Measurements from ENCODE around the gene PRC1.
A peak's percentile ranks its signal among the peaks of the same experiment; 100 is the strongest.

DNA sequence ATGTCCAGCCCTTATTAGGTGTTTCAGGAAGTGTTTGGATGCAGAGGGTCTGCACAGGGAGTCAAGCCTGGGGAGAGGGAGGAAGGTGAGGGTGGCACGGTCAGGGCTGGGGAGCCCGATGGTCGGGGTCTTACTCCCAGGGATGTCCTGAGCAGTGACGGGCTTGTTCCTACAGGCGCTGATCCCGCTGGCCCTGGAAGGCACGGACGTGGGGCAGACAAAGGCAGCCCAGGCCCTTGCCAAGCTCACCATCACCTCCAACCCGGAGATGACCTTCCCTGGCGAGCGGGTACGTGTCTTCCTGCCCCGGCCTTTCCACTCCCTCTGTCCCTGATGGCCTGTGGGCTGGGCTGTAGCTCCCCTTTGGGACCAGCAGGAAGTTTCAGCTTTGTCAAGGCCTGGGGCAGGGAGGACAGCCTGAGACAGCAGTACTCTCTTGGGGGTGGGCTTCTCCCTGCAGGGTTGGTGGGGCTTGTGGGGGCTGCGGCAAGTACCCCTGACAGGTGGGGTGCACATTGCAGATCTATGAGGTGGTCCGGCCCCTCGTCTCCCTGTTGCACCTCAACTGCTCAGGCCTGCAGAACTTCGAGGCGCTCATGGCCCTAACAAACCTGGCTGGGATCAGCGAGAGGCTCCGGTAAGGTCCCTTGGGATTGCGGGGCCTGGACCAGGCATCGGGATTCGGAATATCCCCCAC lies 44.2 kb downstream of the PRC1 start:
- TF ChIP-seq, protein P1, sequence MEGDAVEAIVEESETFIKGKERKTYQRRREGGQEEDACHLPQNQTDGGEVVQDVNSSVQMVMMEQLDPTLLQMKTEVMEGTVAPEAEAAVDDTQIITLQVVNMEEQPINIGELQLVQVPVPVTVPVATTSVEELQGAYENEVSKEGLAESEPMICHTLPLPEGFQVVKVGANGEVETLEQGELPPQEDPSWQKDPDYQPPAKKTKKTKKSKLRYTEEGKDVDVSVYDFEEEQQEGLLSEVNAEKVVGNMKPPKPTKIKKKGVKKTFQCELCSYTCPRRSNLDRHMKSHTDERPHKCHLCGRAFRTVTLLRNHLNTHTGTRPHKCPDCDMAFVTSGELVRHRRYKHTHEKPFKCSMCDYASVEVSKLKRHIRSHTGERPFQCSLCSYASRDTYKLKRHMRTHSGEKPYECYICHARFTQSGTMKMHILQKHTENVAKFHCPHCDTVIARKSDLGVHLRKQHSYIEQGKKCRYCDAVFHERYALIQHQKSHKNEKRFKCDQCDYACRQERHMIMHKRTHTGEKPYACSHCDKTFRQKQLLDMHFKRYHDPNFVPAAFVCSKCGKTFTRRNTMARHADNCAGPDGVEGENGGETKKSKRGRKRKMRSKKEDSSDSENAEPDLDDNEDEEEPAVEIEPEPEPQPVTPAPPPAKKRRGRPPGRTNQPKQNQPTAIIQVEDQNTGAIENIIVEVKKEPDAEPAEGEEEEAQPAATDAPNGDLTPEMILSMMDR (IDR thresholded peaks at IDR 0.05 in 8 of 11, conservative IDR thresholded peaks at IDR 0.05 in 3 of 11) = no peak
- TF ChIP-seq POLR2AphosphoS5 (IDR thresholded peaks at IDR 0.05) = peak in 1 of 3 donors; percentile 24
